ENCODE data around the gene PLXNA4. TPM values are rescaled to one million over a fixed set of nuclear protein-coding genes. Genes with fewer than 3 reads are reported as not detected.

PLXNA4 gene
- total RNA-seq, 1 experiment from 2014 or later, result 11.2 TPM

GRCh38 chr7:132541656-132542055 is 34.6 kb downstream of the PLXNA4 start:
- H3K27ac ChIP-seq, result no peak overlapping the region
- H3K36me3 ChIP-seq, result no peaks in the 10 kb centered on the region
- H3K9me3 ChIP-seq (replicated peaks), result no peaks in the 10 kb centered on the region
- peaks cover 7% of the 10 kb centered on the region for H3K4me1 ChIP-seq
- no peak for DNase-seq
- H3K27me3 ChIP-seq, result no peaks in the 10 kb centered on the region
- no peak overlapping the region for H3K4me3 ChIP-seq

- Histone ChIP-seq H3K36me3 (no peaks in the 10 kb centered on the region), H3K9me3 (replicated peaks) (no peaks in the 10 kb centered on the region), H3K4me1 (no peaks in the 10 kb centered on the region), H3K27ac (no peak overlapping the region), H3K4me3 (no peak overlapping the region), H3K27me3 (no peaks in the 10 kb centered on the region)
- peak in 1 of 2 experiments; percentile 39 for DNase-seq
These were observed 38.7 kb downstream of the PLXNA4 start for GRCh38 chr7:132537456-132538145.

- Histone ChIP-seq H3K27ac (no peak overlapping the region), H3K4me3 (no peak overlapping the region), H3K36me3 (no peaks in the 10 kb centered on the region), H3K9me3 (replicated peaks) (no peaks in the 10 kb centered on the region), H3K27me3 (no peaks in the 10 kb centered on the region), H3K4me1 (no peaks in the 10 kb centered on the region)
- DNase-seq, result no peak
These were observed 39.4 kb downstream of the PLXNA4 start for GRCh38 chr7:132536654-132537395.

- H3K36me3 ChIP-seq, result no peaks in the 10 kb centered on the region
- no peaks in the 10 kb centered on the region for H3K9me3 ChIP-seq (replicated peaks)
- DNase-seq, result no peak
These were observed 42.4 kb downstream of the PLXNA4 start for GRCh38 chr7:132533916-132534315.

GRCh38 chr7:132532281-132532680 is 44.0 kb downstream of the PLXNA4 start:
- H3K36me3 ChIP-seq, result no peaks in the 10 kb centered on the region
- H3K27me3 ChIP-seq, result no peaks in the 10 kb centered on the region
- DNase-seq, result no peak
- no peak overlapping the region for H3K27ac ChIP-seq
- H3K9me3 ChIP-seq (replicated peaks), result no peaks in the 10 kb centered on the region
- H3K4me3 ChIP-seq, result no peak overlapping the region
- no peaks in the 10 kb centered on the region for H3K4me1 ChIP-seq

More at GRCh38 chr7:132533916-132534315, 42.4 kb downstream of the PLXNA4 start:
- no peak overlapping the region for H3K27ac ChIP-seq
- H3K4me3 ChIP-seq, result no peak overlapping the region
- no peaks in the 10 kb centered on the region for H3K4me1 ChIP-seq
- H3K27me3 ChIP-seq, result no peaks in the 10 kb centered on the region

- Histone ChIP-seq H3K27ac (no peak overlapping the region), H3K36me3 (no peaks in the 10 kb centered on the region), H3K4me3 (no peak overlapping the region), H3K4me1 (no peaks in the 10 kb centered on the region), H3K9me3 (replicated peaks) (no peaks in the 10 kb centered on the region), H3K27me3 (no peaks in the 10 kb centered on the region)
- DNase-seq, result no peak
These were observed 44.7 kb downstream of the PLXNA4 start for GRCh38 chr7:132531562-132531961.

- Histone ChIP-seq H3K36me3 (no peaks in the 10 kb centered on the region), H3K4me3 (no peak overlapping the region), H3K27ac (no peak overlapping the region), H3K4me1 (no peaks in the 10 kb centered on the region), H3K9me3 (replicated peaks) (no peaks in the 10 kb centered on the region), H3K27me3 (no peaks in the 10 kb centered on the region)
- DNase-seq, result no peak
These were observed 47.6 kb downstream of the PLXNA4 start for GRCh38 chr7:132528695-132529094.

GRCh38 chr7:132527467-132528410 is 48.5 kb downstream of the PLXNA4 start:
- H3K27me3 ChIP-seq, result no peaks in the 10 kb centered on the region
- no peak overlapping the region for H3K27ac ChIP-seq
- no peak for DNase-seq
- no peaks in the 10 kb centered on the region for H3K36me3 ChIP-seq
- no peak overlapping the region for H3K4me3 ChIP-seq
- H3K4me1 ChIP-seq, result no peaks in the 10 kb centered on the region
- H3K9me3 ChIP-seq (replicated peaks), result no peaks in the 10 kb centered on the region

GRCh38 chr7:132526111-132526740 is 50.0 kb downstream of the PLXNA4 start:
- Histone ChIP-seq H3K4me3 (no peak overlapping the region), H3K36me3 (no peaks in the 10 kb centered on the region), H3K27me3 (no peaks in the 10 kb centered on the region), H3K27ac (no peak overlapping the region), H3K4me1 (no peaks in the 10 kb centered on the region), H3K9me3 (replicated peaks) (no peaks in the 10 kb centered on the region)
- no peak for DNase-seq

GRCh38 chr7:132521423-132521822 is 54.8 kb downstream of the PLXNA4 start:
- no peak for DNase-seq
- no peaks in the 10 kb centered on the region for H3K36me3 ChIP-seq
- no peak overlapping the region for H3K27ac ChIP-seq
- H3K27me3 ChIP-seq, result no peaks in the 10 kb centered on the region
- no peaks in the 10 kb centered on the region for H3K9me3 ChIP-seq (replicated peaks)
- no peak overlapping the region for H3K4me3 ChIP-seq
- H3K4me1 ChIP-seq, result no peaks in the 10 kb centered on the region

- no peak overlapping the region for H3K27ac ChIP-seq
- H3K36me3 ChIP-seq, result no peaks in the 10 kb centered on the region
- DNase-seq, result no peak
- no peak overlapping the region for H3K4me3 ChIP-seq
- H3K4me1 ChIP-seq, result no peaks in the 10 kb centered on the region
- H3K9me3 ChIP-seq (replicated peaks), result no peaks in the 10 kb centered on the region
- no peaks in the 10 kb centered on the region for H3K27me3 ChIP-seq
These were observed 55.5 kb downstream of the PLXNA4 start for GRCh38 chr7:132520591-132521280.

- Histone ChIP-seq H3K27ac (no peak overlapping the region), H3K27me3 (no peaks in the 10 kb centered on the region), H3K9me3 (replicated peaks) (no peaks in the 10 kb centered on the region), H3K4me1 (no peaks in the 10 kb centered on the region), H3K4me3 (no peak overlapping the region), H3K36me3 (no peaks in the 10 kb centered on the region)
- no peak for DNase-seq
These were observed 56.3 kb downstream of the PLXNA4 start for GRCh38 chr7:132519936-132520335.

GRCh38 chr7:132518839-132519173 is 57.5 kb downstream of the PLXNA4 start:
- no peak overlapping the region for H3K27ac ChIP-seq
- DNase-seq, result no peak
- H3K9me3 ChIP-seq (replicated peaks), result no peaks in the 10 kb centered on the region
- H3K36me3 ChIP-seq, result no peaks in the 10 kb centered on the region
- H3K27me3 ChIP-seq, result no peaks in the 10 kb centered on the region
- H3K4me3 ChIP-seq, result no peak overlapping the region
- H3K4me1 ChIP-seq, result no peaks in the 10 kb centered on the region
